HepG2 (cell line): Measurements from ENCODE around the gene KIF26B. TPM values are rescaled to one million over a fixed set of nuclear protein-coding genes. Genes with fewer than 3 reads are reported as not detected.

Experiments
- ATAC-seq: fragments of 200-7000 bp; cut with Tn5 transposase; 3 replicates; pipeline ENCODE4 v1.9.1; 2020; ENCODE audit warnings: mild to moderate bottlenecking, moderate library complexity
- BruUV-seq: library from RNA; stranded (reverse); fragments of 400-500 nt; replicated peaks from 2 replicates; lab custom pipeline; 2021; lab: Mats Ljungman, UMichigan
- CTCF ChIA-PET: fragments of 300-600 bp; formaldehyde crosslinking; extraction: SDS; loops from one replicate; lab custom pipeline; 2021; ENCODE audit warnings: low total read pairs, inconsistent platforms, low intra/inter-chr PET ratio; lab: Yijun Ruan, JAX
- POLR2A ChIA-PET: fragments of 350-600 bp; sonication (Branson Sonifier 250); formaldehyde crosslinking; loops from one replicate; lab custom pipeline; 2020; ENCODE audit warnings: antibody characterized with exemption, inconsistent platforms; lab: Yijun Ruan, JAX
- DNase-seq: peaks from one replicate; pipeline ENCODE4 v3.0.0-alpha.2; 2015; ENCODE audit warnings: low spot score
- FAIRE-seq: peaks from 3 replicates; lab custom pipeline; 2011; peaks lifted over from hg19 to GRCh38; lab: Jason Lieb, UNC
- H2AFZ ChIP-seq: one replicate; pipeline ENCODE4 v1.6.1; 2011; ENCODE audit warnings: low read length, inconsistent platforms
- H3K27ac ChIP-seq: fragments of 300-600 bp; 3 replicates; pipeline ENCODE4 v1.8.0; 2011; ENCODE audit warnings: mixed run types, mild to moderate bottlenecking, mixed read lengths, low read length, inconsistent platforms; ENCODE audit not compliant: insufficient read depth; ENCODE audit errors: extremely low read length
- H3K27me3 ChIP-seq, 2 experiments: fragments of 200-600 bp in 1 of 2; 2 replicates in 1 of 2; 3 replicates in 1 of 2; pipeline versions ENCODE4 v1.6.0 to v1.8.0; 2011; ENCODE audit warnings: low read length in 2 of 2, mild to moderate bottlenecking in 2 of 2, moderate library complexity in 2 of 2, inconsistent platforms in 1 of 2; ENCODE audit not compliant: insufficient read depth in 2 of 2, control insufficient read depth in 1 of 2
- H3K36me3 ChIP-seq, 2 experiments: fragments of 200-600 bp in 1 of 2; replicated peaks in 1 of 2; 2 replicates in 1 of 2; 3 replicates in 1 of 2; pipeline versions ENCODE4 v1.5.1 to v1.8.0; 2011; ENCODE audit warnings: low read length in 2 of 2, inconsistent platforms in 1 of 2; ENCODE audit not compliant: insufficient read depth in 2 of 2, control insufficient read depth in 1 of 2
- H3K4me1 ChIP-seq: 2 replicates; pipeline ENCODE4 v1.5.1; 2012; ENCODE audit warnings: low read length, inconsistent platforms; ENCODE audit not compliant: insufficient read depth
- H3K4me2 ChIP-seq: 2 replicates; pipeline ENCODE4 v1.6.0; 2011; ENCODE audit warnings: low read depth, low read length, inconsistent platforms
- H3K4me3 ChIP-seq, 3 experiments: fragments of 200-600 bp in 1 of 3; sonication (generic), shearing (Covaris generic) in 1 of 3; replicated peaks in 1 of 3; 2 replicates each; pipeline ENCODE4 v1.5.1; 2011 to 2016; ENCODE audit warnings: low read length in 3 of 3, inconsistent platforms in 2 of 3, low read depth in 2 of 3, mild to moderate bottlenecking in 2 of 3, control low read depth in 1 of 3, mixed read lengths in 1 of 3; ENCODE audit not compliant: insufficient read depth in 1 of 3
- H3K79me2 ChIP-seq: one replicate; pipeline ENCODE4 v1.6.1; 2011; ENCODE audit warnings: low read length, inconsistent platforms; ENCODE audit not compliant: insufficient read depth
- H3K9ac ChIP-seq: 2 replicates; pipeline ENCODE4 v1.6.0; 2011; ENCODE audit warnings: mild to moderate bottlenecking, low read depth, low read length, inconsistent platforms; ENCODE audit not compliant: insufficient read depth
- H3K9me3 ChIP-seq: 2 replicates; pipeline ENCODE4 v1.5.1; 2012; ENCODE audit warnings: mild to moderate bottlenecking, low read length
- H4K20me1 ChIP-seq: 2 replicates; pipeline ENCODE4 v1.6.0; 2011; ENCODE audit warnings: inconsistent platforms, mild to moderate bottlenecking, low read length, moderate library complexity; ENCODE audit not compliant: insufficient read depth
- ASH2L ChIP-seq: fragments of 300-600, 200-600 bp; sonication (generic); IDR thresholded peaks from 2 replicates; pipeline ENCODE4 v1.7.0; 2017; ENCODE audit warnings: low read depth, mild to moderate bottlenecking, moderate library complexity, mixed read lengths, low read length; ENCODE audit not compliant: insufficient read length
- CCDC6 ChIP-seq: sonication (generic); formaldehyde crosslinking; IDR thresholded peaks from 2 replicates; pipeline ENCODE4 v1.8.1; 2022; ENCODE audit warnings: mild to moderate bottlenecking, missing genetic modification reagents, moderate library complexity
- HMGXB3 ChIP-seq: sonication (generic); formaldehyde crosslinking; IDR thresholded peaks from 2 replicates; pipeline ENCODE4 v1.4.0; 2020; ENCODE audit warnings: missing genetic modification reagents, borderline replicate concordance
- NPAS2 ChIP-seq: sonication (generic); formaldehyde crosslinking; IDR thresholded peaks from 2 replicates; pipeline ENCODE4 v1.8.0; 2022; ENCODE audit warnings: mild to moderate bottlenecking, missing genetic modification reagents, borderline replicate concordance
- POLR2G ChIP-seq: fragments of 200-400 bp; formaldehyde crosslinking; IDR thresholded peaks from 2 replicates; pipeline ENCODE4 v1.6.1; 2018; ENCODE audit warnings: mild to moderate bottlenecking, low read depth, low read length, moderate library complexity
- REL ChIP-seq: sonication (generic); formaldehyde crosslinking; conservative IDR thresholded peaks from 2 replicates; pipeline ENCODE4 v1.8.0; 2022; ENCODE audit warnings: mild to moderate bottlenecking, missing genetic modification reagents, moderate library complexity
- RFX3 ChIP-seq: IDR thresholded peaks from 2 replicates; pipeline ENCODE4 v1.6.1; 2016; ENCODE audit warnings: missing biosample characterization, missing genetic modification reagents
- SMAD3 ChIP-seq: sonication (generic); formaldehyde crosslinking; IDR thresholded peaks from 2 replicates; pipeline ENCODE4 v1.4.0; 2020; ENCODE audit warnings: missing genetic modification reagents
- TARDBP ChIP-seq: sonication (generic); formaldehyde crosslinking; IDR thresholded peaks from 2 replicates; pipeline ENCODE4 v1.8.0; 2022; ENCODE audit warnings: mild to moderate bottlenecking, missing genetic modification reagents
- THAP9 ChIP-seq: sonication (generic); formaldehyde crosslinking; IDR thresholded peaks from 2 replicates; pipeline ENCODE4; 2020; ENCODE audit warnings: missing genetic modification reagents, mild to moderate bottlenecking, borderline replicate concordance
- ZNF232 ChIP-seq: sonication (generic); formaldehyde crosslinking; IDR thresholded peaks from 2 replicates; pipeline ENCODE4 v1.4.0; 2020; ENCODE audit warnings: missing genetic modification reagents, borderline replicate concordance
- ZNF570 ChIP-seq: sonication (generic); formaldehyde crosslinking; IDR thresholded peaks from 2 replicates; pipeline ENCODE4 v1.4.0; 2020; ENCODE audit warnings: mild to moderate bottlenecking, missing genetic modification reagents, borderline replicate concordance
- WGBS: methylation state at CpG from one replicate; pipeline ENCODE4 v1.1.6; 2017; ENCODE audit warnings: low lambda C conversion rate; 5-methylcytosine and 5-hydroxymethylcytosine counted together
- in situ Hi-C: cut with HindIII; loops from 2 replicates; pipeline ENCODE4 v1.10.0; 2017; ENCODE audit warnings: low pct_unique_long_range_greater_than_20kb; ENCODE audit not compliant: extremely low pct_ligation_motif_present
- intact Hi-C: fragments of 100-400 bp; cut with micrococcal nuclease; formaldehyde crosslinking; loops from one replicate; pipeline ENCODE4 v1.10.0; 2022; ENCODE audit not compliant: unreplicated experiment
- polyA plus RNA-seq, 8 experiments: library from polyadenylated mRNA; depleted of rRNA in 3 of 8; stranded (reverse) in 7 of 8; unstranded in 1 of 8; fragments of >200 nt; fragmentation: Illumina TruSeq in 4 of 8; extraction: Trizol in 4 of 8; gene quantifications; 2 replicates each; pipeline versions ENCODE4 v1.2.1 to v1.2.3, GENCODE V29; 2011 to 2016; ENCODE audit warnings: low read depth in 4 of 8, missing spikeins in 1 of 8, mixed read lengths in 1 of 8; ENCODE audit not compliant: insufficient read depth in 1 of 8
- total RNA-seq, 5 experiments: library from RNA; depleted of rRNA; stranded (reverse); fragments of >200 nt; fragmentation: Illumina TruSeq; extraction: Trizol; gene quantifications; 2 replicates each; pipeline ENCODE4 v1.2.3, GENCODE V29; 2016; ENCODE audit warnings: low read depth in 1 of 5

The KIF26B gene
- total and polyA plus RNA-seq, 2 of the 13 experiments (the other 11 are each of a cell fraction or from before 2014, with no cell fraction given): 0.08 to 0.09 TPM

DNA sequence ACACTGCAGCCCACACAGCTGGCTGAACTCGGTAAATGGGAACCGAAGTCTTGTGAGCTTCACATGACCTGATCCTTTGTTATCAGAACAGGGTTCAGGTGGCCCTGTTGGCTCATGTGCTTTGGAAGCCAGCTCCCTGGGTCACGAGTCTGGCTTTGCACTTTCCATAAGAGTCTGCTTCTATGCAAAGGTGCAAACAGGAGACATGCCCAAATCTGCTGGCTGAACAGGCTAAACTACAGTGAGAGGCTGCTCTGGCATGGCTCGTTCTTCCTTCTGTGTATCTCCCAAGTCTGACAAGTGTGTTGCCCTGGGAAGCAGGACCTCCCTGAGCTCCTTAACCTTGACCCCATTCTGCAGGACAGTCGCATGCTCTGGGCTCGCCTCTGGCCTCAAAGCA, 549.6 kb downstream of the KIF26B start (continued):
- TF ChIP-seq THAP9 (no peak), TARDBP (CRISPR knock-in tag) (no peak), ASH2L (no peak)

- in situ Hi-C loops (no loop called here), intact Hi-C loops (no loop called here)
- Histone ChIP-seq H4K20me1 (no peaks in the 10 kb centered on the region), H3K9me3 (no peaks in the 10 kb centered on the region), H3K27me3 (no peaks in the 10 kb centered on the region), H3K4me2 (no peak overlapping the region), H2AFZ (no peak overlapping the region), H3K79me2 (no peaks in the 10 kb centered on the region), H3K4me1 (peaks cover 7% of the 10 kb centered on the region; the same call in 1 of the 2 replicates), H3K27ac (no peak overlapping the region), H3K36me3 (no peaks in the 10 kb centered on the region), H3K9ac (no peak overlapping the region), H3K4me3 (no peak overlapping the region)
- DNase-seq (no peak), ATAC-seq (no peak), FAIRE-seq (no peak)
- CTCF ChIA-PET: no interaction called here
- 68% methylated on average over 6 of the region's 7 CpGs for WGBS
- BruUV-seq: no TSS peak
- POLR2A ChIA-PET: no interaction called here
- TF ChIP-seq ZNF232 (CRISPR knock-in tag) (no peak), HMGXB3 (no peak), POLR2G (no peak), ZNF570 (CRISPR knock-in tag) (no peak), RFX3 (CRISPR knock-in tag) (no peak), NPAS2 (CRISPR knock-in tag) (no peak), REL (CRISPR knock-in tag) (no peak), SMAD3 (CRISPR knock-in tag) (no peak), CCDC6 (no peak)
These were observed 550.0 kb downstream of the KIF26B start for GRCh38 chr1:245704765-245705164.
